Ovary (tissue), 3 donors: Measurements from ENCODE around the gene SVBP.

Experiments
- EP300 ChIP-seq: sonication (generic); formaldehyde crosslinking; IDR thresholded peaks from one replicate; pipeline ENCODE4 v1.6.1; 2017; ENCODE audit warnings: antibody characterized with exemption
- POLR2A ChIP-seq: fragments of 450-650 bp; IDR thresholded peaks from one replicate; pipeline ENCODE4 v1.6.1; 2017; ENCODE audit warnings: antibody characterized with exemption, mild to moderate bottlenecking, moderate library complexity
- TF ChIP-seq, protein P1 (sequence below), 3 donors: fragments of 450-650 bp in 2 of 3; fragments of 200-600 bp in 1 of 3; IDR thresholded peaks; one replicate each; pipeline versions ENCODE4 v1.5.1 to v1.8.0; 2016 to 2022; ENCODE audit warnings: antibody characterized with exemption in 3 of 3, mild to moderate bottlenecking in 1 of 3
- donor health status: DM: no; HTN: no; CAD: no.

DNA sequence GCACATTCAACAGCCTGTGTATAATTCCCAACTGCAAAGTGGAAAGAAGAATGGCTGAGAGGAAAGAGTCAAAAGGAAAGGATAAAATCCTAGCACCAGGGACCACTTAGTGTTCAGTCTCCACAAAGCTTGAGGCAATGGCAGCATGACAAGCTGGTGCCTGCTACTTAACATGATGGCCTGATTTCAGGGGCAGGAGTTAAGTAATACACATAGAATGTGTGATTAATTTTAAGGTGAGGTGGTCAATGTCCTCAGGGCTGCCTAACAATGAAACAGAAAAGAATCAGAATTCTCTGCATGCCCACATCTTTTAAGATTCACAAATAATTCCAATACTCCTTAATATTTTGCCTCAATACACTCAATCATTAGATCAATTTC, 59.3 kb downstream of the SVBP start:
- TF ChIP-seq POLR2A, result no peak
- TF ChIP-seq, protein P1, sequence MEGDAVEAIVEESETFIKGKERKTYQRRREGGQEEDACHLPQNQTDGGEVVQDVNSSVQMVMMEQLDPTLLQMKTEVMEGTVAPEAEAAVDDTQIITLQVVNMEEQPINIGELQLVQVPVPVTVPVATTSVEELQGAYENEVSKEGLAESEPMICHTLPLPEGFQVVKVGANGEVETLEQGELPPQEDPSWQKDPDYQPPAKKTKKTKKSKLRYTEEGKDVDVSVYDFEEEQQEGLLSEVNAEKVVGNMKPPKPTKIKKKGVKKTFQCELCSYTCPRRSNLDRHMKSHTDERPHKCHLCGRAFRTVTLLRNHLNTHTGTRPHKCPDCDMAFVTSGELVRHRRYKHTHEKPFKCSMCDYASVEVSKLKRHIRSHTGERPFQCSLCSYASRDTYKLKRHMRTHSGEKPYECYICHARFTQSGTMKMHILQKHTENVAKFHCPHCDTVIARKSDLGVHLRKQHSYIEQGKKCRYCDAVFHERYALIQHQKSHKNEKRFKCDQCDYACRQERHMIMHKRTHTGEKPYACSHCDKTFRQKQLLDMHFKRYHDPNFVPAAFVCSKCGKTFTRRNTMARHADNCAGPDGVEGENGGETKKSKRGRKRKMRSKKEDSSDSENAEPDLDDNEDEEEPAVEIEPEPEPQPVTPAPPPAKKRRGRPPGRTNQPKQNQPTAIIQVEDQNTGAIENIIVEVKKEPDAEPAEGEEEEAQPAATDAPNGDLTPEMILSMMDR (IDR thresholded peaks at IDR 0.05), result no peak
- TF ChIP-seq EP300, result no peak
